ENCODE data around the gene KRT86.
"Not testable (repeated sequence)": the region's sequence is repeated elsewhere in the genome, so short reads cannot be mapped to it uniquely, and the experiment has no call there.

The KRT86 gene

GRCh38 chr12:52254965-52255751 is 19.3 kb upstream of the KRT86 start:
- Mint-ChIP-seq H3K4me1 (peaks cover 12% of the 10 kb centered on the region), H3K9me3 (no peaks in the 10 kb centered on the region), H3K4me3 (no peak overlapping the region), H3K27ac (no peak overlapping the region), H3K36me3 (no peaks in the 10 kb centered on the region)
- DNase-seq (ENCODE audit: low spot score in 2 of 2) (no peak), ATAC-seq (no peak)

- H3K4me1 Mint-ChIP-seq = peaks cover 17% of the 10 kb centered on the region
- no peak for ATAC-seq
- no peaks in the 10 kb centered on the region for H3K36me3 Mint-ChIP-seq
- DNase-seq (ENCODE audit: low spot score in 2 of 2) = no peak
- no peak overlapping the region for H3K27ac Mint-ChIP-seq
- no peak overlapping the region for H3K4me3 Mint-ChIP-seq
- no peaks in the 10 kb centered on the region for H3K9me3 Mint-ChIP-seq
Measured at GRCh38 chr12:52255926-52256583, 18.4 kb upstream of the KRT86 start.

- Mint-ChIP-seq H3K9me3 (no peaks in the 10 kb centered on the region), H3K4me1 (peaks cover 17% of the 10 kb centered on the region), H3K27ac (no peak overlapping the region), H3K4me3 (no peak overlapping the region), H3K36me3 (no peaks in the 10 kb centered on the region)
- ATAC-seq (no peak), DNase-seq (ENCODE audit: low spot score in 2 of 2) (no peak)
Measured at GRCh38 chr12:52256584-52256935, 17.9 kb upstream of the KRT86 start.

- DNase-seq (ENCODE audit: low spot score in 2 of 2) = no peak
- Mint-ChIP-seq H3K36me3 (no peaks in the 10 kb centered on the region), H3K9me3 (no peaks in the 10 kb centered on the region), H3K4me1 (peaks cover 11% of the 10 kb centered on the region), H3K27ac (no peak overlapping the region), H3K4me3 (no peak overlapping the region)
- no peak for ATAC-seq
Measured at GRCh38 chr12:52257074-52257551, 17.3 kb upstream of the KRT86 start.

- not testable (repeated sequence) for H3K9me3 Mint-ChIP-seq; DNase-seq (ENCODE audit: low spot score in 2 of 2); H3K36me3 Mint-ChIP-seq; H3K4me1 Mint-ChIP-seq; H3K27ac Mint-ChIP-seq; H3K4me3 Mint-ChIP-seq; ATAC-seq
Measured at GRCh38 chr12:52257922-52258321, 16.5 kb upstream of the KRT86 start.

- no peak overlapping the region for H3K27ac Mint-ChIP-seq
- H3K4me3 Mint-ChIP-seq = no peak overlapping the region
- no peak for DNase-seq (ENCODE audit: low spot score in 2 of 2)
- no peaks in the 10 kb centered on the region for H3K9me3 Mint-ChIP-seq
- no peaks in the 10 kb centered on the region for H3K36me3 Mint-ChIP-seq
- H3K4me1 Mint-ChIP-seq = peaks cover 5% of the 10 kb centered on the region
- no peak for ATAC-seq
Measured at GRCh38 chr12:52258335-52258901, 16.0 kb upstream of the KRT86 start.

GRCh38 chr12:52259657-52260243 is 14.7 kb upstream of the KRT86 start:
- ATAC-seq = no peak
- no peak overlapping the region for H3K4me3 Mint-ChIP-seq
- H3K9me3 Mint-ChIP-seq = no peaks in the 10 kb centered on the region
- no peak overlapping the region for H3K27ac Mint-ChIP-seq
- DNase-seq (ENCODE audit: low spot score in 2 of 2) = no peak
- H3K4me1 Mint-ChIP-seq = peaks cover 5% of the 10 kb centered on the region
- H3K36me3 Mint-ChIP-seq = no peaks in the 10 kb centered on the region

- ATAC-seq (no peak), DNase-seq (ENCODE audit: low spot score in 2 of 2) (no peak)
- H3K36me3 Mint-ChIP-seq = no peaks in the 10 kb centered on the region
- H3K9me3 Mint-ChIP-seq = no peaks in the 10 kb centered on the region
- no peak overlapping the region for H3K4me3 Mint-ChIP-seq
- H3K27ac Mint-ChIP-seq = no peak overlapping the region
- H3K4me1 Mint-ChIP-seq = peaks cover 5% of the 10 kb centered on the region
Measured at GRCh38 chr12:52260361-52261207, 13.9 kb upstream of the KRT86 start.

- Mint-ChIP-seq H3K4me3 (no peak overlapping the region), H3K36me3 (no peaks in the 10 kb centered on the region), H3K9me3 (no peaks in the 10 kb centered on the region), H3K4me1 (peaks cover 5% of the 10 kb centered on the region), H3K27ac (no peak overlapping the region)
- DNase-seq (ENCODE audit: low spot score in 2 of 2) = no peak
- ATAC-seq = no peak
Measured at GRCh38 chr12:52261208-52261484, 13.3 kb upstream of the KRT86 start.

GRCh38 chr12:52262286-52262685 is 12.2 kb upstream of the KRT86 start:
- Mint-ChIP-seq H3K36me3 (no peaks in the 10 kb centered on the region), H3K4me1 (peaks cover 5% of the 10 kb centered on the region), H3K9me3 (no peaks in the 10 kb centered on the region), H3K27ac (no peak overlapping the region), H3K4me3 (no peak overlapping the region)
- ATAC-seq (no peak), DNase-seq (ENCODE audit: low spot score in 2 of 2) (no peak)

GRCh38 chr12:52263761-52264434 is 10.5 kb upstream of the KRT86 start:
- Mint-ChIP-seq H3K9me3 (no peaks in the 10 kb centered on the region), H3K4me3 (no peak overlapping the region), H3K27ac (no peak overlapping the region), H3K4me1 (peaks cover 5% of the 10 kb centered on the region), H3K36me3 (no peaks in the 10 kb centered on the region)
- ATAC-seq = no peak
- DNase-seq (ENCODE audit: low spot score in 2 of 2) = no peak

- no peak overlapping the region for H3K27ac Mint-ChIP-seq
- H3K36me3 Mint-ChIP-seq = no peaks in the 10 kb centered on the region
Measured at GRCh38 chr12:52264435-52264825, 10.0 kb upstream of the KRT86 start.

GRCh38 chr12:52266514-52266913 is 7.9 kb upstream of the KRT86 start:
- H3K36me3 Mint-ChIP-seq = no peaks in the 10 kb centered on the region
- no peak overlapping the region for H3K27ac Mint-ChIP-seq
- no peak for DNase-seq (ENCODE audit: low spot score in 2 of 2)
- no peaks in the 10 kb centered on the region for H3K9me3 Mint-ChIP-seq
- no peaks in the 10 kb centered on the region for H3K4me1 Mint-ChIP-seq
- H3K4me3 Mint-ChIP-seq = no peak overlapping the region
- no peak for ATAC-seq

More at GRCh38 chr12:52264435-52264825, 10.0 kb upstream of the KRT86 start:
- Mint-ChIP-seq H3K9me3 (no peaks in the 10 kb centered on the region), H3K4me1 (peaks cover 5% of the 10 kb centered on the region), H3K4me3 (no peak overlapping the region)
- DNase-seq (ENCODE audit: low spot score in 2 of 2) (no peak), ATAC-seq (no peak)

- H3K27ac Mint-ChIP-seq = no peak overlapping the region
- H3K4me3 Mint-ChIP-seq = no peak overlapping the region
- no peak for ATAC-seq
Measured at GRCh38 chr12:52267266-52267665, 7.2 kb upstream of the KRT86 start.

GRCh38 chr12:52267699-52268098 is 6.7 kb upstream of the KRT86 start:
- Mint-ChIP-seq H3K9me3 (no peaks in the 10 kb centered on the region), H3K4me3 (no peak overlapping the region), H3K4me1 (no peaks in the 10 kb centered on the region), H3K27ac (no peak overlapping the region), H3K36me3 (no peaks in the 10 kb centered on the region)
- DNase-seq (ENCODE audit: low spot score in 2 of 2) = no peak
- no peak for ATAC-seq

More at GRCh38 chr12:52267266-52267665, 7.2 kb upstream of the KRT86 start:
- Mint-ChIP-seq H3K4me1 (no peaks in the 10 kb centered on the region), H3K9me3 (no peaks in the 10 kb centered on the region), H3K36me3 (no peaks in the 10 kb centered on the region)
- no peak for DNase-seq (ENCODE audit: low spot score in 2 of 2)

Data from stimulated activated effector memory CD8-positive, alpha-beta T cell treated with anti-CD3 and anti-CD28 coated beads, Interleukin-12 subunit alpha, Interleukin-12 subunit beta, amount 100 ng/mL, for 72 hours (primary cell).